B cell (primary cell): ENCODE results near the gene AKT3. TPM values are rescaled to one million over a fixed set of nuclear protein-coding genes. Genes with fewer than 3 reads are reported as not detected.

Experiments used
- ATAC-seq: fragments of 200-7000 bp; cut with Tn5 transposase; one replicate; pipeline ENCODE4 v1.10.0; 2021; ENCODE audit warnings: low read depth, mild to moderate bottlenecking, moderate number of reproducible peaks, moderate library complexity
- CTCF ChIA-PET: fragments of 350-600 bp; sonication (Branson Sonifier 250); formaldehyde crosslinking; loops from one replicate; lab custom pipeline; 2021; ENCODE audit warnings: antibody characterized with exemption, inconsistent platforms; lab: Charles Lee
- POLR2A ChIA-PET: fragments of 350-600 bp; sonication (Branson Sonifier 250); formaldehyde crosslinking; loops from one replicate; lab custom pipeline; 2021; ENCODE audit warnings: antibody characterized with exemption; lab: Charles Lee
- DNase-seq: peaks from one replicate; pipeline ENCODE4 v3.0.0; 2013
- H2AFZ ChIP-seq: 2 replicates; pipeline ENCODE4 v1.6.1; 2012; ENCODE audit warnings: mild to moderate bottlenecking, low read depth, low read length; ENCODE audit not compliant: insufficient read depth, poor library complexity, severe bottlenecking
- H3K27ac ChIP-seq, 2 donors: 1 replicate in 1 of 2; 2 replicates in 1 of 2; pipeline ENCODE4 v1.5.1; 2012 to 2013; ENCODE audit warnings: low read length in 2 of 2, mild to moderate bottlenecking in 2 of 2, moderate library complexity in 1 of 2
- H3K27me3 ChIP-seq, 4 experiments: fragments of 200-600 bp in 1 of 4; sonication (generic) in 1 of 4; replicated peaks in 1 of 4; 1 replicate in 2 of 4; 2 replicates in 2 of 4; pipeline versions ENCODE4 v1.6.1 to v1.7.0; 2013 to 2016; ENCODE audit warnings: low read length in 3 of 4, mild to moderate bottlenecking in 2 of 4, mixed read lengths in 1 of 4, moderate library complexity in 1 of 4; ENCODE audit not compliant: insufficient read depth in 4 of 4, control insufficient read depth in 3 of 4; ENCODE audit errors: control extremely low read depth in 1 of 4
- H3K36me3 ChIP-seq, 2 experiments: replicated peaks in 1 of 2; 1 replicate in 1 of 2; 2 replicates in 1 of 2; pipeline versions ENCODE4 v1.6.1 to v1.7.1; 2013; ENCODE audit warnings: low read length in 1 of 2; ENCODE audit not compliant: insufficient read depth in 2 of 2, control insufficient read depth in 1 of 2; ENCODE audit errors: control extremely low read depth in 1 of 2, extremely low read depth in 1 of 2
- H3K4me1 ChIP-seq, 2 donors: fragments of 200-600 bp in 1 of 2; sonication (generic) in 1 of 2; 1 replicate in 1 of 2; 2 replicates in 1 of 2; pipeline versions ENCODE4 v1.5.1 to v1.6.1; 2013 to 2017; ENCODE audit warnings: low read length in 2 of 2; ENCODE audit not compliant: control insufficient read depth in 2 of 2, insufficient read depth in 2 of 2
- H3K4me2 ChIP-seq: replicated peaks from 2 replicates; pipeline ENCODE3; 2012; ENCODE audit warnings: mild to moderate bottlenecking, low read depth, low read length; ENCODE audit not compliant: poor library complexity, severe bottlenecking
- H3K4me3 ChIP-seq, 5 experiments: fragments of 200-600 bp in 1 of 5; sonication (generic) in 1 of 5; 1 replicate in 3 of 5; 2 replicates in 2 of 5; pipeline versions ENCODE4 v1.5.1 to v1.7.0; 2011 to 2016; ENCODE audit warnings: low read length in 4 of 5, mild to moderate bottlenecking in 4 of 5, low read depth in 2 of 5, control low read depth in 1 of 5, moderate library complexity in 1 of 5; ENCODE audit not compliant: insufficient read depth in 1 of 5; ENCODE audit errors: control extremely low read depth in 1 of 5, extremely low read depth in 1 of 5
- H3K79me2 ChIP-seq: fragments of 200-600 bp; sonication (generic); one replicate; pipeline ENCODE4 v1.6.0; 2016; ENCODE audit warnings: low read length; ENCODE audit not compliant: control insufficient read depth, insufficient read depth
- H3K9ac ChIP-seq: fragments of 200-600 bp; sonication (generic); 2 replicates; pipeline ENCODE4 v1.6.1; 2017; ENCODE audit warnings: mild to moderate bottlenecking, low read length, moderate library complexity
- H3K9me3 ChIP-seq, 3 donors: one replicate each; pipeline versions ENCODE4 v1.6.1 to v1.7.1; 2013; ENCODE audit warnings: low read length in 2 of 3; ENCODE audit not compliant: control insufficient read depth in 2 of 3, insufficient read depth in 1 of 3; ENCODE audit errors: control extremely low read depth in 1 of 3
- H4K20me1 ChIP-seq: 2 replicates; pipeline ENCODE4 v1.6.0; 2012; ENCODE audit warnings: mild to moderate bottlenecking, low read length; ENCODE audit not compliant: insufficient read depth, control insufficient read depth, poor library complexity, severe bottlenecking
- H3K27ac Mint-ChIP-seq: one replicate; pipeline ENCODE4 v1.8.0; 2021; ENCODE audit warnings: mixed read lengths
- H3K27me3 Mint-ChIP-seq: one replicate; pipeline ENCODE4 v1.8.0; 2021; ENCODE audit warnings: mixed read lengths
- H3K4me1 Mint-ChIP-seq: one replicate; pipeline ENCODE4 v1.8.0; 2021; ENCODE audit warnings: mixed read lengths
- H3K4me3 Mint-ChIP-seq: one replicate; pipeline ENCODE4 v1.8.0; 2021; ENCODE audit warnings: mixed read lengths
- H3K9me3 Mint-ChIP-seq: one replicate; pipeline ENCODE4 v1.8.0; 2022; ENCODE audit warnings: mixed read lengths; ENCODE audit not compliant: insufficient read depth
- EZH2 ChIP-seq: IDR thresholded peaks from 2 replicates; pipeline ENCODE4 v1.6.1; 2012; ENCODE audit warnings: borderline replicate concordance, low read depth, mild to moderate bottlenecking, moderate library complexity, low read length; ENCODE audit not compliant: insufficient read depth, poor library complexity, severe bottlenecking
- WGBS: methylation state at CpG from one replicate; pipeline ENCODE4 v1.1.5; 2013; ENCODE audit warnings: missing lambda C conversion rate; ENCODE audit not compliant: insufficient coverage; 5-methylcytosine and 5-hydroxymethylcytosine counted together
- intact Hi-C: fragments of 100-400 bp; cut with micrococcal nuclease; formaldehyde crosslinking; loops from one replicate; pipeline ENCODE4 v1.10.0; 2022
- polyA plus RNA-seq: library from polyadenylated mRNA; depleted of rRNA; stranded (reverse); fragments of >200 nt; gene quantifications from 2 replicates; pipeline ENCODE4 v1.2.3, GENCODE V29; 2012
- total RNA-seq, 2 donors: library from RNA; stranded (reverse); fragments of 120-200 nt in 1 of 2; gene quantifications; 1 replicate in 1 of 2; 2 replicates in 1 of 2; pipeline versions ENCODE4 v1.2.3 to v1.2.4, GENCODE V29; 2013 to 2022
- TF ChIP-seq, protein P1 (sequence below): fragments of 200-600 bp; IDR thresholded peaks from one replicate; pipeline ENCODE4 v1.8.0; 2022; ENCODE audit warnings: antibody characterized with exemption, mild to moderate bottlenecking

The AKT3 gene
- total and polyA plus RNA-seq, 2 donors (not counting 1 experiment from before 2014, with no cell fraction given): 4.4 to 148 TPM

DNA sequence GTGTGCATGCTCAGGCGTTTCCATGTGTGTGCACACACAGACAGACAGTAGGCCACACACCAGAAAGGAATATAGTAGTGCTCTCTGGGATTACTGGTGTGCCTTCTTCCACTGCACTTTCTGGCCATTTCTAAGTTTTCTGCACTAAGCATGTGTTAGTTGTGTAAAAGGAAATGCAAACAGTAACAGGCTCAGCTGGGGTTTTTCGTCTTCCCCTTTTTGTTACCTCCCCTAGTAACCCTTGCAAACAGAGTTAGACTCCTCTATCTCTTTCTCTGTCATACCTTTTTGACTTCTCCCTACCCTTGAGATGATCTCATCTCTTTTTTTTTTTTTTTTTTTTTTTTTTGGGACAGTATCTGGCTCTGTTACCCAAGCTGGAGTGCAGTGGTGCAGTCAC, 398.0 kb downstream of the AKT3 start:
- TF ChIP-seq, protein P1, sequence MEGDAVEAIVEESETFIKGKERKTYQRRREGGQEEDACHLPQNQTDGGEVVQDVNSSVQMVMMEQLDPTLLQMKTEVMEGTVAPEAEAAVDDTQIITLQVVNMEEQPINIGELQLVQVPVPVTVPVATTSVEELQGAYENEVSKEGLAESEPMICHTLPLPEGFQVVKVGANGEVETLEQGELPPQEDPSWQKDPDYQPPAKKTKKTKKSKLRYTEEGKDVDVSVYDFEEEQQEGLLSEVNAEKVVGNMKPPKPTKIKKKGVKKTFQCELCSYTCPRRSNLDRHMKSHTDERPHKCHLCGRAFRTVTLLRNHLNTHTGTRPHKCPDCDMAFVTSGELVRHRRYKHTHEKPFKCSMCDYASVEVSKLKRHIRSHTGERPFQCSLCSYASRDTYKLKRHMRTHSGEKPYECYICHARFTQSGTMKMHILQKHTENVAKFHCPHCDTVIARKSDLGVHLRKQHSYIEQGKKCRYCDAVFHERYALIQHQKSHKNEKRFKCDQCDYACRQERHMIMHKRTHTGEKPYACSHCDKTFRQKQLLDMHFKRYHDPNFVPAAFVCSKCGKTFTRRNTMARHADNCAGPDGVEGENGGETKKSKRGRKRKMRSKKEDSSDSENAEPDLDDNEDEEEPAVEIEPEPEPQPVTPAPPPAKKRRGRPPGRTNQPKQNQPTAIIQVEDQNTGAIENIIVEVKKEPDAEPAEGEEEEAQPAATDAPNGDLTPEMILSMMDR: no peak
- Histone ChIP-seq H3K4me3 (no peak overlapping the region), H3K36me3 (no peaks in the 10 kb centered on the region), H3K27me3 (no peaks in the 10 kb centered on the region), H3K4me1 (peaks cover 6 to 17% of the 10 kb centered on the region in 2 donors), H3K79me2 (no peaks in the 10 kb centered on the region), H3K27ac (no peak overlapping the region), H2AFZ (no peak overlapping the region), H3K9me3 (no peaks in the 10 kb centered on the region), H3K4me2 (no peak overlapping the region), H3K9ac (no peak overlapping the region), H4K20me1 (no peaks in the 10 kb centered on the region)
- intact Hi-C loops: no loop called here
- H3K4me1 Mint-ChIP-seq: peaks cover 22% of the 10 kb centered on the region
- H3K27ac Mint-ChIP-seq: no peak overlapping the region
- peak; percentile 57 for ATAC-seq
- POLR2A ChIA-PET: interaction anchor here (0.7 kb wide), 2 partner anchors 341 to 1519 kb away, joined by 3 read pairs; no protein-coding TSS in a partner anchor
- 89% methylated on average over 1 of the region's 2 CpGs for WGBS
- no peaks in the 10 kb centered on the region for H3K9me3 Mint-ChIP-seq
- peak overlapping the region; percentile 24 for H3K4me3 Mint-ChIP-seq
- no peaks in the 10 kb centered on the region for H3K27me3 Mint-ChIP-seq
- DNase-seq: peak; percentile 36
- CTCF ChIA-PET: no interaction called here

DNA sequence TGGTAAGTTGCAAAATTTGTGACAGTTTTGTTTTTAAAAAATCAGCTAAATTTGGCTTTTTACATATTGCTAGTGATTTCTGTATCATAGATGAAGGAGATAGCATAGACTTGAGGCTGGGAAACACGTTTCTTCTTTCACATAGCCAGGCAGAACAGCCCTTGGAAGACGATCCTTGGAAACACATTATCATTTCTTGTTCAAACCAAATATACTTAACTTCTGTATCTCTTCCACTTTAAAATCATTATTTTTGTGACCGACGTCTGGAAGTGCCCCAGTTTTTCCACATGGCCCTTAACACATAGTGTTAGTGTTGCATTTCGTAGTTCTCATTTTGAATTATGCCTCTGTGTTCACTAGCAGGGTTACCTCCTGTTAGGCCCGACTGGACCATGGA, 400.7 kb downstream of the AKT3 start:
- 100% methylated on average over 3 of the region's 6 CpGs for WGBS

More for the DNA sequence above, 400.7 kb downstream of the AKT3 start:
- intact Hi-C loops: no loop called here
- Mint-ChIP-seq H3K27ac (no peak overlapping the region), H3K9me3 (no peaks in the 10 kb centered on the region), H3K4me3 (no peak overlapping the region), H3K27me3 (no peaks in the 10 kb centered on the region), H3K4me1 (peaks cover 24% of the 10 kb centered on the region)
- CTCF ChIA-PET: no interaction called here
- H3K9me3 ChIP-seq: no peaks in the 10 kb centered on the region
- H3K4me3 ChIP-seq: no peak overlapping the region
- H3K9ac ChIP-seq: no peak overlapping the region
- no peaks in the 10 kb centered on the region for H4K20me1 ChIP-seq
- no peaks in the 10 kb centered on the region for H3K79me2 ChIP-seq
- DNase-seq (no peak), ATAC-seq (no peak)
- no peaks in the 10 kb centered on the region for H3K36me3 ChIP-seq
- TF ChIP-seq, protein P1: no peak
- TF ChIP-seq EZH2: no peak
- POLR2A ChIA-PET: no interaction called here
- H3K4me1 ChIP-seq: peaks cover 7 to 23% of the 10 kb centered on the region in 2 donors
- no peak overlapping the region for H3K4me2 ChIP-seq
- no peak overlapping the region for H2AFZ ChIP-seq
- H3K27me3 ChIP-seq: no peaks in the 10 kb centered on the region
- no peak overlapping the region for H3K27ac ChIP-seq
